H9 (cell line): ENCODE results near the gene MCRIP2. TPM values are rescaled to one million over a fixed set of nuclear protein-coding genes. Genes with fewer than 3 reads are reported as not detected.
A peak's percentile ranks its signal among the peaks of the same experiment; 100 is the strongest.

ENCODE experiments used
- DNase-seq: peaks from one replicate; pipeline ENCODE4 v3.0.0-alpha.2; 2017
- H2AFZ ChIP-seq: one replicate; pipeline ENCODE4 v1.6.1; 2013; ENCODE audit warnings: mild to moderate bottlenecking, low read length, control low read depth, moderate library complexity
- H2AK5ac ChIP-seq: 2 replicates; pipeline ENCODE4 v1.6.1; 2013; ENCODE audit warnings: low read length, control low read depth, mixed read lengths; ENCODE audit not compliant: insufficient read length
- H2BK120ac ChIP-seq: one replicate; pipeline ENCODE4 v1.6.1; 2013; ENCODE audit warnings: low read depth, mild to moderate bottlenecking, low read length, control low read depth, inconsistent platforms; ENCODE audit not compliant: poor library complexity, severe bottlenecking
- H2BK12ac ChIP-seq: 2 replicates; pipeline ENCODE4 v1.6.1; 2013; ENCODE audit warnings: low read length, control low read depth, mixed read lengths, low read depth; ENCODE audit not compliant: insufficient read length
- H2BK15ac ChIP-seq: 2 replicates; pipeline ENCODE4 v1.6.1; 2013; ENCODE audit warnings: low read depth, low read length, control low read depth
- H2BK20ac ChIP-seq: one replicate; pipeline ENCODE4 v1.6.1; 2013; ENCODE audit warnings: low read depth, mild to moderate bottlenecking, low read length, control low read depth, inconsistent platforms; ENCODE audit not compliant: poor library complexity, severe bottlenecking
- H2BK5ac ChIP-seq: 2 replicates; pipeline ENCODE4 v1.6.1; 2013; ENCODE audit warnings: low read length, control low read depth, mixed read lengths; ENCODE audit not compliant: insufficient read length
- H3K14ac ChIP-seq: 2 replicates; pipeline ENCODE4 v1.6.1; 2013; ENCODE audit warnings: low read length, control low read depth; ENCODE audit not compliant: insufficient read depth
- H3K18ac ChIP-seq: 2 replicates; pipeline ENCODE4 v1.6.1; 2013; ENCODE audit warnings: low read depth, mild to moderate bottlenecking, mixed read lengths, low read length, control low read depth; ENCODE audit not compliant: insufficient read length
- H3K23ac ChIP-seq: 2 replicates; pipeline ENCODE4 v1.6.1; 2013; ENCODE audit warnings: low read length, control low read depth, mixed read lengths, low read depth; ENCODE audit not compliant: insufficient read length
- H3K23me2 ChIP-seq: 2 replicates; pipeline ENCODE4 v1.6.1; 2013; ENCODE audit warnings: low read depth, mild to moderate bottlenecking, mixed read lengths, low read length, control low read depth; ENCODE audit not compliant: insufficient read length, poor library complexity, severe bottlenecking
- H3K27ac ChIP-seq: 2 replicates; pipeline ENCODE4 v1.5.1; 2013; ENCODE audit warnings: low read length, control low read depth, mixed read lengths, low read depth; ENCODE audit not compliant: insufficient read length
- H3K27me3 ChIP-seq: 2 replicates; pipeline ENCODE4 v1.6.1; 2013; ENCODE audit warnings: low read length, control low read depth, inconsistent platforms; ENCODE audit not compliant: insufficient read depth
- H3K4ac ChIP-seq: 2 replicates; pipeline ENCODE4 v1.6.1; 2013; ENCODE audit warnings: low read depth, mild to moderate bottlenecking, control low read depth, inconsistent platforms, low read length, moderate library complexity
- H3K4me1 ChIP-seq: 2 replicates; pipeline ENCODE4 v1.6.1; 2013; ENCODE audit warnings: low read length, control low read depth, inconsistent platforms; ENCODE audit not compliant: insufficient read depth
- H3K4me2 ChIP-seq: 2 replicates; pipeline ENCODE4 v1.6.1; 2013; ENCODE audit warnings: low read length, control low read depth, mixed read lengths; ENCODE audit not compliant: insufficient read length, insufficient read depth
- H3K56ac ChIP-seq: 2 replicates; pipeline ENCODE4 v1.6.1; 2013; ENCODE audit warnings: low read depth, mild to moderate bottlenecking, mixed read lengths, low read length, control low read depth; ENCODE audit not compliant: insufficient read length
- H3K79me1 ChIP-seq: 2 replicates; pipeline ENCODE4 v1.6.1; 2013; ENCODE audit warnings: low read depth, mild to moderate bottlenecking, moderate library complexity, low read length, control low read depth, inconsistent platforms; ENCODE audit not compliant: insufficient read depth, poor library complexity, severe bottlenecking
- H3K79me2 ChIP-seq: 2 replicates; pipeline ENCODE4 v1.6.1; 2013; ENCODE audit warnings: low read length, control low read depth, inconsistent platforms; ENCODE audit not compliant: insufficient read depth
- H3K9ac ChIP-seq: 2 replicates; pipeline ENCODE4 v1.6.1; 2013; ENCODE audit warnings: low read length, control low read depth, mixed read lengths; ENCODE audit not compliant: insufficient read length; ENCODE audit errors: extremely low read depth
- H3K9me3 ChIP-seq: one replicate; pipeline ENCODE4 v1.6.1; 2013; ENCODE audit warnings: low read depth, low read length, inconsistent platforms; ENCODE audit not compliant: control insufficient read depth
- H3T11ph ChIP-seq: one replicate; pipeline ENCODE4 v1.6.1; 2013; ENCODE audit warnings: mild to moderate bottlenecking, low read length, control low read depth, inconsistent platforms
- H4K20me1 ChIP-seq: one replicate; pipeline ENCODE4 v1.6.1; 2013; ENCODE audit not compliant: control insufficient read depth, insufficient read length, insufficient read depth
- H4K5ac ChIP-seq: 2 replicates; pipeline ENCODE4 v1.6.1; 2013; ENCODE audit warnings: low read depth, mild to moderate bottlenecking, mixed read lengths, low read length, control low read depth; ENCODE audit not compliant: insufficient read length
- H4K8ac ChIP-seq: replicated peaks from 2 replicates; pipeline ENCODE4 v1.6.1; 2013; ENCODE audit warnings: low read length, control low read depth, mixed read lengths, low read depth; ENCODE audit not compliant: insufficient read length
- H4K91ac ChIP-seq: 2 replicates; pipeline ENCODE4 v1.6.1; 2013; ENCODE audit warnings: low read depth, mild to moderate bottlenecking, moderate library complexity, mixed read lengths, low read length, control low read depth; ENCODE audit not compliant: insufficient read length
- H3K27ac Mint-ChIP-seq, 3 experiments: 2 replicates in 2 of 3; 3 replicates in 1 of 3; pipeline ENCODE4 v1.8.0; 2020 to 2021; ENCODE audit warnings: mixed read lengths in 3 of 3, mild to moderate bottlenecking in 1 of 3, moderate library complexity in 1 of 3
- H3K27me3 Mint-ChIP-seq: 2 replicates; pipeline ENCODE4 v1.8.0; 2021; ENCODE audit warnings: low read depth, mild to moderate bottlenecking, moderate library complexity, mixed read lengths
- H3K36me3 Mint-ChIP-seq, 3 experiments: 2 replicates in 2 of 3; 3 replicates in 1 of 3; pipeline ENCODE4 v1.8.0; 2020 to 2021; ENCODE audit warnings: low read depth in 3 of 3, mixed read lengths in 3 of 3; ENCODE audit not compliant: insufficient read depth in 1 of 3
- H3K4me1 Mint-ChIP-seq, 2 experiments: 2 replicates each; pipeline ENCODE4 v1.8.0; 2020; ENCODE audit warnings: mixed read lengths in 2 of 2
- H3K4me3 Mint-ChIP-seq, 2 experiments: 2 replicates in 1 of 2; 3 replicates in 1 of 2; pipeline ENCODE4 v1.8.0; 2020 to 2021; ENCODE audit warnings: mild to moderate bottlenecking in 2 of 2, mixed read lengths in 2 of 2, moderate library complexity in 1 of 2
- H3K9me3 Mint-ChIP-seq, 2 experiments: 2 replicates in 1 of 2; 3 replicates in 1 of 2; pipeline ENCODE4 v1.8.0; 2020; ENCODE audit warnings: mild to moderate bottlenecking in 2 of 2, mixed read lengths in 2 of 2, moderate library complexity in 1 of 2
- CTCF ChIP-seq: fragments of 200-600 bp; sonication (generic); conservative IDR thresholded peaks from 3 replicates; pipeline ENCODE4 v1.8.0; 2021; ENCODE audit warnings: antibody characterized with exemption, mild to moderate bottlenecking
- WGBS: extraction: QIAGEN DNeasy Blood & Tissue Kit; methylation state at CpG from one replicate; pipeline ENCODE4 v1.1.7; 2013; ENCODE audit warnings: missing lambda C conversion rate, low lambda C conversion rate, mixed read lengths; ENCODE audit not compliant: insufficient read length; ENCODE audit errors: extremely low coverage; 5-methylcytosine and 5-hydroxymethylcytosine counted together
- total RNA-seq: library from RNA; stranded (reverse); gene quantifications from 2 replicates; pipeline ENCODE4 v1.2.1, GENCODE V29; 2021

The MCRIP2 gene
- total RNA-seq, 1 experiment from 2014 or later = 52.5 TPM

- Histone ChIP-seq H3K27ac (no peak overlapping the region), H4K5ac (no peak overlapping the region), H3K9ac (no peak overlapping the region), H2BK120ac (no peak overlapping the region), H4K20me1 (no peaks in the 10 kb centered on the region), H2BK5ac (no peak overlapping the region), H3T11ph (no peak overlapping the region), H3K18ac (no peak overlapping the region), H3K14ac (no peak overlapping the region), H2BK20ac (no peak overlapping the region), H3K9me3 (no peaks in the 10 kb centered on the region), H4K8ac (no peak overlapping the region), H3K79me2 (no peaks in the 10 kb centered on the region), H3K27me3 (peaks cover 8% of the 10 kb centered on the region; the same call in 1 of the 2 replicates), H3K56ac (no peak overlapping the region), H2BK12ac (no peak overlapping the region), H3K4ac (no peak overlapping the region), H3K4me1 (no peaks in the 10 kb centered on the region), H3K23ac (no peak overlapping the region), H2AK5ac (no peak overlapping the region), H3K79me1 (no peaks in the 10 kb centered on the region), H3K23me2 (peaks cover 14% of the 10 kb centered on the region), H4K91ac (no peak overlapping the region), H2AFZ (no peak overlapping the region), H2BK15ac (no peak overlapping the region), H3K4me2 (no peak overlapping the region)
- peaks cover 19% of the 10 kb centered on the region for H3K27me3 Mint-ChIP-seq
- DNase-seq = no peak
- peak overlapping the region in 1 of 2 experiments; percentile 20; a peak in 1 of 5 replicates for H3K4me3 Mint-ChIP-seq
- peaks cover 4 to 30% (median 29%) of the 10 kb centered on the region in 3 experiments; a peak in 6 of 7 replicates for H3K36me3 Mint-ChIP-seq
- H3K27ac Mint-ChIP-seq = no peak overlapping the region
- H3K9me3 Mint-ChIP-seq = no peaks in the 10 kb centered on the region; a peak in 1 of 5 replicates
- TF ChIP-seq CTCF = no peak
- no CpG with 5 or more reads among the region's 19 CpGs for WGBS
- H3K4me1 Mint-ChIP-seq = peaks cover 8 to 15% of the 10 kb centered on the region in 2 experiments
Observed at GRCh38 chr16:687499-687898, 45.9 kb downstream of the MCRIP2 start.
